ENCODE results near the gene PIEZO2. TPM values are rescaled to one million over a fixed set of nuclear protein-coding genes. Genes with fewer than 3 reads are reported as not detected.

Gene PIEZO2
- total RNA-seq, 1 experiment from 2014 or later, result 0.11 TPM

GRCh38 chr18:10900435-10900834 is 248.9 kb downstream of the PIEZO2 start:
- Histone ChIP-seq H3K4me1 (0 out of 2 replicates have a peak, but pooled peaks cover 4% of the 10 kb centered on the region), H3K9me3 (no peaks in the 10 kb centered on the region), H3K27me3 (replicated peaks; ENCODE audit: control insufficient read depth, insufficient read depth, low read length) (no peaks in the 10 kb centered on the region), H3K36me3 (ENCODE audit: control insufficient read depth, insufficient read depth, low read length) (no peaks in the 10 kb centered on the region), H3K4me3 (ENCODE audit: low read depth, low read length) (no peak overlapping the region)
- no peaks in the 10 kb centered on the region for H3K9me3 Mint-ChIP-seq (ENCODE audit: unreplicated experiment)
- H3K4me1 Mint-ChIP-seq (ENCODE audit: low read depth, unreplicated experiment), result peaks cover 6% of the 10 kb centered on the region
- H3K27me3 Mint-ChIP-seq (ENCODE audit: insufficient read depth, unreplicated experiment), result no peaks in the 10 kb centered on the region
- H3K36me3 Mint-ChIP-seq (ENCODE audit: insufficient read depth, unreplicated experiment), result no peaks in the 10 kb centered on the region
- H3K27ac Mint-ChIP-seq (ENCODE audit: unreplicated experiment), result no peak overlapping the region
- ChIA-PET POLR2A (no interaction called here), CTCF (no interaction called here)
- no peak overlapping the region for H3K4me3 Mint-ChIP-seq (ENCODE audit: unreplicated experiment)
- DNase-seq, result no peak
- TF ChIP-seq CTCF (IDR thresholded peaks at IDR 0.05; ENCODE audit: insufficient read depth in 1 of 2, low read depth in 1 of 2, low read length in 1 of 2, severe bottlenecking in 1 of 2, unreplicated experiment in 1 of 2), result no peak
- BruUV-seq (replicated peaks), result no TSS peak
- intact Hi-C loops (cut with micrococcal nuclease; ENCODE audit: unreplicated experiment), result loop anchor here (5.0 kb wide), 1 partner anchor 52 kb away; no protein-coding TSS in a partner anchor

- BruUV-seq (replicated peaks), result no TSS peak
- intact Hi-C loops (cut with micrococcal nuclease; ENCODE audit: unreplicated experiment), result no loop called here
- Mint-ChIP-seq H3K27me3 (ENCODE audit: insufficient read depth, unreplicated experiment) (no peaks in the 10 kb centered on the region), H3K4me1 (ENCODE audit: low read depth, unreplicated experiment) (peaks cover 6% of the 10 kb centered on the region), H3K36me3 (ENCODE audit: insufficient read depth, unreplicated experiment) (no peaks in the 10 kb centered on the region), H3K9me3 (ENCODE audit: unreplicated experiment) (no peaks in the 10 kb centered on the region), H3K4me3 (ENCODE audit: unreplicated experiment) (no peak overlapping the region), H3K27ac (ENCODE audit: unreplicated experiment) (no peak overlapping the region)
- CTCF ChIA-PET, result no interaction called here
- no peaks in the 10 kb centered on the region for H3K9me3 ChIP-seq
- no peak overlapping the region for H3K4me3 ChIP-seq (ENCODE audit: low read depth, low read length)
- no peaks in the 10 kb centered on the region for H3K36me3 ChIP-seq (ENCODE audit: control insufficient read depth, insufficient read depth, low read length)
- H3K4me1 ChIP-seq, result 0 out of 2 replicates have a peak, but pooled peaks cover 4% of the 10 kb centered on the region
- TF ChIP-seq CTCF (IDR thresholded peaks at IDR 0.05; ENCODE audit: insufficient read depth in 1 of 2, low read depth in 1 of 2, low read length in 1 of 2, severe bottlenecking in 1 of 2, unreplicated experiment in 1 of 2), result no peak
- DNase-seq, result no peak
- H3K27me3 ChIP-seq (replicated peaks; ENCODE audit: control insufficient read depth, insufficient read depth, low read length), result no peaks in the 10 kb centered on the region
- POLR2A ChIA-PET, result no interaction called here
Measured at GRCh38 chr18:10899481-10899880, 249.9 kb downstream of the PIEZO2 start.

GRCh38 chr18:10898417-10898974 is 250.9 kb downstream of the PIEZO2 start:
- no peak overlapping the region for H3K27ac Mint-ChIP-seq (ENCODE audit: unreplicated experiment)
- no peaks in the 10 kb centered on the region for H3K9me3 ChIP-seq
- H3K4me3 ChIP-seq (ENCODE audit: low read depth, low read length), result no peak overlapping the region
- no peak for DNase-seq
- no TSS peak for BruUV-seq (replicated peaks)
- H3K4me3 Mint-ChIP-seq (ENCODE audit: unreplicated experiment), result no peak overlapping the region
- H3K9me3 Mint-ChIP-seq (ENCODE audit: unreplicated experiment), result no peaks in the 10 kb centered on the region
- H3K36me3 ChIP-seq (ENCODE audit: control insufficient read depth, insufficient read depth, low read length), result no peaks in the 10 kb centered on the region
- intact Hi-C loops (cut with micrococcal nuclease; ENCODE audit: unreplicated experiment), result no loop called here
- H3K27me3 Mint-ChIP-seq (ENCODE audit: insufficient read depth, unreplicated experiment), result no peaks in the 10 kb centered on the region
- TF ChIP-seq CTCF (IDR thresholded peaks at IDR 0.05; ENCODE audit: insufficient read depth in 1 of 2, low read depth in 1 of 2, low read length in 1 of 2, severe bottlenecking in 1 of 2, unreplicated experiment in 1 of 2), result no peak
- no peaks in the 10 kb centered on the region for H3K27me3 ChIP-seq (replicated peaks; ENCODE audit: control insufficient read depth, insufficient read depth, low read length)
- 0 out of 2 replicates have a peak, but pooled peaks cover 4% of the 10 kb centered on the region for H3K4me1 ChIP-seq
- ChIA-PET CTCF (no interaction called here), POLR2A (no interaction called here)
- H3K4me1 Mint-ChIP-seq (ENCODE audit: low read depth, unreplicated experiment), result peaks cover 6% of the 10 kb centered on the region
- H3K36me3 Mint-ChIP-seq (ENCODE audit: insufficient read depth, unreplicated experiment), result no peaks in the 10 kb centered on the region
